ENCODE results near the gene TBC1D19. TPM values are rescaled to one million over a fixed set of nuclear protein-coding genes. Genes with fewer than 3 reads are reported as not detected.
A peak's percentile ranks its signal among the peaks of the same experiment; 100 is the strongest.

TBC1D19 gene
- total RNA-seq, 1 donor from 2014 or later: 5.2 TPM

DNA sequence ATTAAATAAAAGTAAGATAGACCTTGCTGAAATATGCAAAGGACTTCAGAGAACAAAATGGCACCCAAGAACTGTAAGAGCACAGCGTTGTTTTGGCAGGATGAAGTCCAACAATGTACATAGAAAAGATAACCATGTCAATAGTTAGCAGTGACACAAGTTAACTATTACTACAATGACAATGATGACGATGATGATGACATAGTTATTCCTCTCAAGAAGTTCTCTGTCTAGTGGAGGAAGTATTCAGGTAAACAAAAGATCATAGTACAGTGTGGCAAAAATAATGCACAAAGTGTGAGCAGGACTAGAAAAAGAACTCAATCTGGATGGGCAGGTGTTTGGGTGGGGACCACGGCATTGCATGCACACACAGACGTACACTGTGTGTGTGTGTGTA is 201.4 kb downstream of the TBC1D19 start:
- H3K9me3 Mint-ChIP-seq: peaks cover 7% of the 10 kb centered on the region
- H3K36me3 Mint-ChIP-seq (ENCODE audit: low read depth): no peaks in the 10 kb centered on the region
- DNase-seq: no peak
- no peak overlapping the region for H3K27ac Mint-ChIP-seq
- no peak for ATAC-seq (ENCODE audit: low read depth)
- peaks cover 2% of the 10 kb centered on the region for H3K27me3 Mint-ChIP-seq
- H3K4me1 Mint-ChIP-seq: peaks cover 41% of the 10 kb centered on the region
- intact Hi-C loops (cut with micrococcal nuclease): no loop called here
- ChIA-PET CTCF (no interaction called here), POLR2A (no interaction called here)
- TF ChIP-seq, protein P1, sequence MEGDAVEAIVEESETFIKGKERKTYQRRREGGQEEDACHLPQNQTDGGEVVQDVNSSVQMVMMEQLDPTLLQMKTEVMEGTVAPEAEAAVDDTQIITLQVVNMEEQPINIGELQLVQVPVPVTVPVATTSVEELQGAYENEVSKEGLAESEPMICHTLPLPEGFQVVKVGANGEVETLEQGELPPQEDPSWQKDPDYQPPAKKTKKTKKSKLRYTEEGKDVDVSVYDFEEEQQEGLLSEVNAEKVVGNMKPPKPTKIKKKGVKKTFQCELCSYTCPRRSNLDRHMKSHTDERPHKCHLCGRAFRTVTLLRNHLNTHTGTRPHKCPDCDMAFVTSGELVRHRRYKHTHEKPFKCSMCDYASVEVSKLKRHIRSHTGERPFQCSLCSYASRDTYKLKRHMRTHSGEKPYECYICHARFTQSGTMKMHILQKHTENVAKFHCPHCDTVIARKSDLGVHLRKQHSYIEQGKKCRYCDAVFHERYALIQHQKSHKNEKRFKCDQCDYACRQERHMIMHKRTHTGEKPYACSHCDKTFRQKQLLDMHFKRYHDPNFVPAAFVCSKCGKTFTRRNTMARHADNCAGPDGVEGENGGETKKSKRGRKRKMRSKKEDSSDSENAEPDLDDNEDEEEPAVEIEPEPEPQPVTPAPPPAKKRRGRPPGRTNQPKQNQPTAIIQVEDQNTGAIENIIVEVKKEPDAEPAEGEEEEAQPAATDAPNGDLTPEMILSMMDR (IDR thresholded peaks at IDR 0.05): no peak
- H3K4me3 Mint-ChIP-seq: no peak overlapping the region

DNA sequence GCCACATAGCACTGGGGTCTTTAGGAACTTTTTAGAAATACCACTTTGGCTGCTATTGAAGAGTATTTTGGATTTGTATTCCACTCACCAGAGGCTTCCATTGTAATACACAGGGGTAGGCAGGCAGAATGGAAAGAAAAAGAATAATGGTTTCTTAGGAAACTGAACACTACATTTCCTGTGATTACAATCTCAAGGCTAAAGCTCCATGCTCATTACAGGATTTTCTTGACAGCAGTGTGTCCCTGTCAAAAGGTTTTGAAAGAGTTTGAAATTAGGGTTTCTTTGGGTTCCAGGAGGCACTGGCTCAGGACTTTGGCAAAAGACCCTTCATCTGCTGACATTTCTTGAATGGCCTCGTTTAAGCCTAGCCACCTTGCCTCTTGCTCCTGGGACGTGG is 201.9 kb downstream of the TBC1D19 start:
- Mint-ChIP-seq H3K36me3 (ENCODE audit: low read depth) (no peaks in the 10 kb centered on the region), H3K27ac (peak overlapping the region; percentile 14), H3K9me3 (peaks cover 7% of the 10 kb centered on the region), H3K27me3 (peaks cover 2% of the 10 kb centered on the region), H3K4me3 (no peak overlapping the region), H3K4me1 (peaks cover 37% of the 10 kb centered on the region)
- ATAC-seq (ENCODE audit: low read depth): no peak
- TF ChIP-seq, protein P1 (IDR thresholded peaks at IDR 0.05): no peak
- intact Hi-C loops (cut with micrococcal nuclease): loop anchor here (2.0 kb wide), 2 partner anchors 21 to 41 kb away; no protein-coding TSS in a partner anchor
- ChIA-PET POLR2A (interaction anchor here (0.8 kb wide), 1 partner anchor 41 kb away, joined by 3 read pairs; no protein-coding TSS in a partner anchor), CTCF (no interaction called here)
- DNase-seq: no peak

DNA sequence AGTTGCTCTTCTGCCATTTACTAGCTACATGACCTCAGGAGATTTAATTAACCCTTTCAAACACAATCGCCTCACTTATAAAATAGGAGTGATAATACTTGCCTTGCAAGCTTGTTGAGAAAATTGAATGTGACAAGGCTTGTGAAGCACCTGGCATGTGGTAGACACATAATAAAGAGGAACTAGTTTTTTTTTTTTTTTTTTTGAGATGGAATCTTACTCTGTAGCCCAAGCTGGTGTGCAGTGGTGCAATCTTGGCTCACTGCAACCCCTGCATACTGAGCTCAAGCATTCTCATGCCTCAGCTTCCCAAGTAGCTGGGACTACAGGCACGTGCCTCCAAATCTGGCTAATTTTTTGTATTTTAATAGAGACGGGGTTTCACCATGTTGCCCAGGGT is 203.0 kb downstream of the TBC1D19 start:
- CTCF ChIA-PET: interaction anchor here (0.9 kb wide), 1 partner anchor 73 kb away, joined by 5 read pairs; no protein-coding TSS in a partner anchor
- peak; percentile 76 for ATAC-seq (ENCODE audit: low read depth)
- TF ChIP-seq, protein P1 (IDR thresholded peaks at IDR 0.05): no peak
- DNase-seq: no peak
- POLR2A ChIA-PET: interaction anchor here (0.5 to 1.6 kb wide), 5 partner anchors 40 to 468 kb away, joined by 3 to 8 read pairs (median 3); partner anchors contain the start of genes RBPJ and STIM2
- no peak overlapping the region for H3K4me3 Mint-ChIP-seq
- H3K4me1 Mint-ChIP-seq: peaks cover 37% of the 10 kb centered on the region
- H3K27ac Mint-ChIP-seq: no peak overlapping the region
- no peaks in the 10 kb centered on the region for H3K36me3 Mint-ChIP-seq (ENCODE audit: low read depth)
- intact Hi-C loops (cut with micrococcal nuclease): loop anchor here (2.0 kb wide), 2 partner anchors 20 to 40 kb away; no protein-coding TSS in a partner anchor
- H3K27me3 Mint-ChIP-seq: peaks cover 2% of the 10 kb centered on the region
- H3K9me3 Mint-ChIP-seq: peaks cover 7% of the 10 kb centered on the region

DNA sequence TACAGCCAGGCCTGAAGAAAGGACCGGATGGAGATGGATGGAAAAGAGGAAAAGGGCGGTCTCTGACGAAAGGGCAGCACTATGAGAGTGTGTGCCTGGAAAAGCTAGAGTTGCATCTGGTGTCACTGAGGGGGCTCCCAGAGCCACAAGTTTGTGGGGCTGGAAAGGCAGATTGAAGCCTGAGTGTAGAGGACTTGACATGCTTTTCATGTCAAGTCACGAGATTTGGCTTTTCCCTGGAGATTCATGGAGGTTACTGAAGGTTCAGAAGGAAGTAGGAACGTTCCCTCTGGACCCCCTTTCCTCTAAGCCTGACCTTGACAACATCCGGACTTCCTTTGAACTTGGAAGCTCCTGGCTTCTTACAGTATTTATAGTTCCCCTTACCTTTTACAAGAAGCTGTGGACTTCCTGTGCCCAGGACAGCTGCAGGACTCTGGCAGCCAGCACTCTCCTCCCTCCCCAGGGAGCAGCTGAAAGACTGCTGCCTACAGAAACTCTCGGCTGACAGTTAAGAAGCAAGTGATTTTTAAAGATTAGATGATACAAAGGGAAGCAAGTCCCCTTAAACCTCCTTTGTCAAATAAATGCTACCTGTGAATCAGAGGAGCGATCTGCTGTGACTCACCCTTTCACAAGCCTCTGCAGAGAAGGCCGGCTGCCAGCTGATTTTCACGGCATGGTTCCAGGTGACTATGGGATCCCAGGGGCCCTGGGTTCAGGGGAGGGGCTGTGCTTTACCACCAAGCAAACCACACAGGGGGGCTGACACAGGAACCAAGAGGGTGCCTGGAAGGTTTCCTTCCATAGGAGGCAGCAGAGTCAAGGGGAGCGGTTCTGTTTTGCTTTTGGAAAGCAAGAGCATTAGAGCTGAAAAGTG is 203.8 kb downstream of the TBC1D19 start:
- Mint-ChIP-seq H3K4me3 (peak overlapping the region; percentile 13), H3K27me3 (peaks cover 2% of the 10 kb centered on the region), H3K36me3 (ENCODE audit: low read depth) (no peaks in the 10 kb centered on the region), H3K9me3 (peaks cover 7% of the 10 kb centered on the region), H3K4me1 (peaks cover 37% of the 10 kb centered on the region), H3K27ac (peak overlapping the region; percentile 32)
- TF ChIP-seq, protein P1 (IDR thresholded peaks at IDR 0.05): no peak
- ATAC-seq (ENCODE audit: low read depth): peak; percentile 63
- no peak for DNase-seq
- CTCF ChIA-PET: interaction anchor here (0.6 to 1.2 kb wide), 2 partner anchors 222 to 458 kb away, joined by 3 to 6 read pairs; no protein-coding TSS in a partner anchor
- POLR2A ChIA-PET: interaction anchor here (1.1 to 1.6 kb wide), 2 partner anchors 40 to 73 kb away, joined by 3 to 8 read pairs; partner anchors contain the start of gene STIM2
- intact Hi-C loops (cut with micrococcal nuclease): loop anchor here (1.0 to 2.0 kb wide), 5 partner anchors 19 to 223 kb away; partner anchors contain the start of gene STIM2

DNA sequence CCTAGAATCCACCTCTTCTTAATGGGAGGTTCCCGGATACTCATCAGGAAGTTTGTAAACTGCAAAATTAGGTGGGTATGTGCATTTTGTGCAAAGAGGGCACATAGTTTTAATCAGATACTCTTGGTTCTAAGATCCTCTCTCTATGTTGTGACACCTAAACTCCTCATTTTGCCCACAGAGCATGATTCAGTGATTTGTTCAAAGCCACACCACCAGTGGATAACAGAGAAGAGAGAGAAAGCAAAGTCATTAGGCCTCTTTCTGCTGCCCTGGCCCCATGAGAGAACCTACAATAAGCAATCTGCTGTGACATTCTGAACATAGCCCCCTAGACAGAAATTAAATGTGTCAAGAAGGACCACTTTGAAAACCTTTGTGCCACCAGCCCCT is 204.5 kb downstream of the TBC1D19 start:
- Mint-ChIP-seq H3K27ac (no peak overlapping the region), H3K9me3 (peaks cover 7% of the 10 kb centered on the region), H3K27me3 (peaks cover 2% of the 10 kb centered on the region), H3K36me3 (ENCODE audit: low read depth) (no peaks in the 10 kb centered on the region), H3K4me1 (peaks cover 37% of the 10 kb centered on the region), H3K4me3 (no peak overlapping the region)
- DNase-seq (no peak), ATAC-seq (ENCODE audit: low read depth) (no peak)
- intact Hi-C loops (cut with micrococcal nuclease): loop anchor here (1.0 to 2.0 kb wide), 3 partner anchors 34 to 222 kb away; partner anchors contain the start of gene STIM2
- TF ChIP-seq, protein P1 (IDR thresholded peaks at IDR 0.05): no peak
- POLR2A ChIA-PET: interaction anchor here (1.6 kb wide), 1 partner anchor 39 kb away, joined by 3 read pairs; no protein-coding TSS in a partner anchor
- CTCF ChIA-PET: interaction anchor here (1.2 kb wide), 1 partner anchor 221 kb away, joined by 6 read pairs; no protein-coding TSS in a partner anchor

Measured in activated B cell treated with CpG ODN at 0.5 μM for 24 hours (primary cell).